NCI-H774 (cell line): ENCODE data around the gene SDR42E1.

Experiments used
- DNase-seq: peaks from one replicate; lab custom pipeline; 2025; lab: John Stamatoyannopoulos, UW

Gene SDR42E1, protein sequence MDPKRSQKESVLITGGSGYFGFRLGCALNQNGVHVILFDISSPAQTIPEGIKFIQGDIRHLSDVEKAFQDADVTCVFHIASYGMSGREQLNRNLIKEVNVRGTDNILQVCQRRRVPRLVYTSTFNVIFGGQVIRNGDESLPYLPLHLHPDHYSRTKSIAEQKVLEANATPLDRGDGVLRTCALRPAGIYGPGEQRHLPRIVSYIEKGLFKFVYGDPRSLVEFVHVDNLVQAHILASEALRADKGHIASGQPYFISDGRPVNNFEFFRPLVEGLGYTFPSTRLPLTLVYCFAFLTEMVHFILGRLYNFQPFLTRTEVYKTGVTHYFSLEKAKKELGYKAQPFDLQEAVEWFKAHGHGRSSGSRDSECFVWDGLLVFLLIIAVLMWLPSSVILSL

DNA sequence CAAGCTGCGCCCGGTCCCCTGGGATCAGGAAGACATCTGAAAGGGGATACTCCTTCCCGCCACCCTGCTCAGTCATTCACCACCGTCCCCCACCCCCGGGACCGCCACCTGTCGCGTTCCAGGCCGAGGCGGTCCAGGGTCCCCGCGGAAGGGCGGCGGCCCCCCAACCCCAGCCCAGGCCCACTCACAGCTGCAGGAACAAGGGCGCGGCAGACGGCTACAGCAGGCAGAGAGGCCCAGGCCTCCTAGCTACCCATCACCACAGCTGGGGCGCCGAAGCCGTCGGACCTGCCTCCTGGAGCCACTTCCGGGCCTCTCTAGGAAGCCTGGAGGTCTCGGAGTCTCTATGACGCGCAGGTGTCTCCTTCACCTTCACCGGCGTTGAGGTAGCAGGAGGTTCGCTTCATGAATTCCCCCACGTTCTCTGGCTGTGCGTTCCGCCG, at the start of gene SDR42E1:
Gene SDR42E1, minus strand, starts transcription at position 272 of the 443 bp plus-strand sequence. CDS start 10,612 bp downstream, outside the sequence.
- DNase-seq, result peak; percentile 50

DNA sequence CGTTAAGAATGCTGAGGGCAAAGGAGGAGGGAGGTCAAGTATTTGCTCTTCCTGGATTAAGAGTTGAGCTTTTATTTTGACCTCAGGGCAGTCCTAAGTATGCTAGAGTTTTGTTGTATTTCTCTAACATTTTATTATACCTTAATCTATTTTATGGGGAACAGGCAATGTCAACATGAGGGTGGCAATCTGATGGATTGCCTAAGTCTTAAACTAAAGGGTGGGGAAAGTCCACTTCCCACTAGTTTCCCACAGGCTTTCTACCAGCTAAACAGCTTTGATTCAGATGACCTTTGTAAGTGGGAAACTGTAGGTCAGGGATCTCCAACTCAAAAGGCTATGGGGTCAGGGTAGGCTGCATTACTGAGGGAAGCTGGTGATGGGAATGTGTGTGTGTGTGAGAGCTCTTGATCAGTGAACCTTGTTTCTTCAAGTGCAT, 48.7 kb upstream of the SDR42E1 start:
- no peak for DNase-seq

DNA sequence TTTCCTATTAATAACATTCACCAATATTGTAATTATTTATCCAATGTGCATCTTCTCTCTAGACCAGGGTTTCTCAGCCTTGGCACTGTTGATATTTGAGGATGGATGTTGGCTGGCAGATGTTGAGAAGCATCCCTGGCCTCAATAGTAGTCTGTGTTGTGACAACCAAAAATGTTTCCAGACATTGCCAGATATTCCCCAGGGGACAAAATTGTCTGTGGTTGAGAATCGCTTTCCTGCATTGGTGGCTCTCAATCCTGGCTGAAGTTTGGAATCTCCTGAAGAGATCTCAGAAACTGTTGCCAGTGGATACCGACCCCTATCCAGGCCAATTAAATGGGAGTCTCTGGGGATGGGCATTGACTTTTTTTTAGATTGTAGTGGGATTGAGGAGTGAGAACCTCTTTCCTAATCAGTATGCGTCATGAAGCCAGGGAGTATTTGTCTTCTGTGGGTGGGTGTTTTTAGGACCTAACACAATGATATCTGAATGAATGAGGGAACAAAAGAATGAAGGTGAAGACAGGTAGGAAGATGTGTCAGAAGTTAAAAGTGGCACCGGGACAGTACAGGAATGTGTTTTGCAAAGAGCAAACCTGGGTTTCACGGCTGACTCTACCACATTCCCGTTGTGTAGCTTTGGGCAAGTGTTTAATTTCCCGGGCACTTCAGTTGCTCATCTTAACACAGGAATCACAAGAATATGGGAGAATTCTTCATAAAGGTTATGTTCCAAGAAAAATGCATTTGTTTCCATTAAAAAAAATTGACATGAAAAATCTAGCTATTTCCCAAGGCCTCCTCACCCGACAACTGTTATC, 48.1 kb upstream of the SDR42E1 start:
- DNase-seq, result no peak

DNA sequence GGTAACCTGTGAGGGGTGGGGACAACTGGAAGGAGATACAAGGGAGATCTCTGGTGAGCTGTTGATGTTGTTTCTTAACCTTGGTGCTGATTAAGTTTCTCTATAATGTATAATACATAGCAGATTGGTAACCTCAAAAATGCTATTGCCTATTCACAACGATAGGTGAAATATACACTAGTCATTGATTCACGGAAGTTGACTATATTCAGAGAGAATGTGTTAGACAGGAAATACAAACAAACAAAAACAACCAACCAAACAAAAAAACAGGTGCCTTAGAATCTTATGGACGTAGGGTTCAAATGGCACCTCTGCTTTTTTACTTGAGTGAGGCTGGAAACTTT, 45.3 kb upstream of the SDR42E1 start:
- no peak for DNase-seq

DNA sequence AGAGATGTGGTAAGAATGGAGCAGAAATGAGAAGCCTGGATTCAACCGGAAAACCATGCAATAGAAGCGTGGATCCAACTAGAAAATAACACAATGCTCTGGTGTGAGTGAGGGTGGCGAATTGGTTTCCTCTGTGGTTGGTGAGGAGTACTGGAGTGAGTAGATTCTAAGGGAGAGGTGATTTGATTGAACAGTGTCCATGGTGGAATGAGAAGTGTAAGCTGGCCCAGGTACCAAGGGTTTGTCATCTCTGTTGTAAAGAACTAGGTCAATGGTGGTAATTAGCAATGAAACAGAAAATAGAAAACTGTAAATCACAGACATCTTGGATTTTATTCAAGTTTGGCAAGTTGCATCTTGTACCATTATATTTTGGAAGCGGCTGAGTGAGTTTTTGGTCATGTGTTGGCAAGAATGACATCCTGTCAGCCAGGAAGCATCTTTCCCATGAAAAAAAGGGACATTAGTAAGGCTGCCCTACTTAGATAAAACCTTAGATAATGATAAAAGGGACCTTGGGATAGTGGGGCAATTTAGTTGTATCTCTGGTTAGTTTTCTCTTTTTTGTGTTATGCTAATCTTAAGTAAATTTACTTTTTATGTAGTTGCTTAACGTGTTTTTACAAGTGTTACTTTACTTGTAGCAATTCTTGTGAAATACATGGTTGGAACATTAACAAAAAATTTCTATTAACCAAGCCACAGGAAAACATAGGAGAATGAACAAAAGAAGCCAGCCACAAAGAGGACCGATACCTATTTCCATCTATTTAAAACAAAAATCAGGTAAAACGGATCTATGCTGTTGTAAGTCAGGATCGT, 44.7 kb upstream of the SDR42E1 start:
- no peak for DNase-seq

DNA sequence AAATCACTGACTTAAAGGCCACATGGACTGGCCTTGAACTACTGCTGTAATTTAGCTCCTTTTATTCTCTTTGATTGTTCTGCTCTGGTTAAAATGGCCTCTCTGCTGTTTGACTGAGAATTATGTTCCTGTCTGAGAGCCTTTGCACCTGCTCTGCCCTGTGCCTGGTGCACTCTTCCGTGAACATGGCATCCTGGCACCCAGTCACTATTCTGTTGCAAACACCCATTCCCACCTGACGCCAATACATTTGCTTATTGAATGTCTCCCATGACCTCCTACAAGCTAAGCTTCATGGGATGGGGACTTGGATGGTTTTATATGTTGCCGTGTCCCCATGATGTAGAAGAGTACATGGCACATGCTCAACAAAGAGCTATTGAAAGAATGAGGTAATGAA, 43.8 kb upstream of the SDR42E1 start:
- DNase-seq, result no peak

DNA sequence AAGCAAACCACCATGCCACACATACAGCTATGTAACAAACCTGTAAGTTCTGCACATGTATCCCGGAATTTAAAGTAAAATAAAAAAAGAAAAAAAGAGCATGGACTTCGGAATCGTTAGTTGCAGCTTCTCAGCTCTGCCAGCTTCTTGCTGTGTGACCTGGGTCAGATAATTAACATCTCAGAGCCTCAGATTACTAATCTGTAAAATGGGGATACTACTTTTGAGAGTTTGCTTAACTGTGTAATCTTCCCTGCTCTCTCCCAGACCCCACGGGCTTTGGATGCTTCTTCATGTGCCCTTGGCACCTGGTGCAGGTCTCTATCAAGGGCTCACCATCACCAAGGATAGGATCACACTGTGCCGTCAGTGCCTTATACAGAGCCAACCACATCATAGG, 40.4 kb upstream of the SDR42E1 start:
- DNase-seq, result no peak

DNA sequence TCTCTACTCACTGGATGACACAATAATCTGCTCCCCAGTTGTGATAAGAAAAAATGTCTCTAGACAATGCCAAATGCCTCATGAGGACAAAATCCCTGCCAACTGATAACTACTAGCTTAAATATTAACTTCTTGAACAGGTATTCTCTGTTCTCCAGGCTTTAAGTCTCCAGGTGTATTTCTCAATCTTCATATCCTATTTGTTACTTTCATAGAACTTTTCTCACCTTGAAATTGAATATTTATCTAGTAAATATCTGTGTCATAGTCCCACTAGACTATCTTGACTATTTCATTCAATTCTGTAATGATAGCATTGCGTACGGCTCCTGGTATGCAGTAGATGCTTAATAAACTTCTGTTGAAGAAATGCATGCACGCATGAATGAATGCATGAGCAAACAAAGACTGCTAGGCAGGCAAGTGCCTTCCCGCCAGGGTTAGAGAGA, 39.7 kb upstream of the SDR42E1 start:
- DNase-seq, result no peak

DNA sequence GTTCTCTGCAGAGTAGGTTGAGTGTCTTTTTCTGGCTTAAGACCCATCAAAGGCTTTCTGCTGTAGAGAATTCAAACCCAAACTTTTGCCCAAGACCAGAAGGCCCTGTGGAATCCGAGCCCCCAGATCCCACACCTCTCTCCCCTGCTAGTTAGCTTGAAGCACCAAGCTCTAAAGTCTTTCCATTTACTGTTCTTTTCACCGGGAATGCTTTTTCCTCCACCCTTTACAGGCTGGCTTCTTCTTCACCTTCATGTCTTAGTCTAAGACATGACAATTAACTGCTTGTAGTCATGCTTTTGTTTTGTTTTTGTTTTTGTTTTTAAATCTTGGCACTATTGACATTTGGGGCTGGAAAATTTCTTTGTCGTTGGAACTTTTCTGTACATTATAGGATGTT, 39.2 kb upstream of the SDR42E1 start:
- no peak for DNase-seq

DNA sequence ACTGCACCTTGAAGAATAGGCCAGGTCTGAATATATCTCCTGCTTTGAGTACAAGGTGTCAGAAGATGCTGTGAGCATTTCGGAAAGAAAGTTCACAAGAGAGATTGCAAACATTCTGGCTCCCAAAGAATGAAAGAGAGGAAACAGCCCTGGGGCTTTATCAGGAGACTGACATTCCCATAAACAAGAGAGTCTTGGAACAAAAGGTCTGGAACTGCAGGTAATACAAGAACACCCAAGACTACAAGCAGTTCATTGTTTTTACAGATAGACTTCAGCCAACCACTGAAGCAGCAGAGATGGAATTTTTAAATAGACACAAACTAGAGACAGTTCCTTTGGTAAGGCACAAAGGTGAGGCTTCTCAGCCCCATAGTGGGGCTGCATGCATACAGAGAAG, 38.2 kb upstream of the SDR42E1 start:
- DNase-seq, result no peak

DNA sequence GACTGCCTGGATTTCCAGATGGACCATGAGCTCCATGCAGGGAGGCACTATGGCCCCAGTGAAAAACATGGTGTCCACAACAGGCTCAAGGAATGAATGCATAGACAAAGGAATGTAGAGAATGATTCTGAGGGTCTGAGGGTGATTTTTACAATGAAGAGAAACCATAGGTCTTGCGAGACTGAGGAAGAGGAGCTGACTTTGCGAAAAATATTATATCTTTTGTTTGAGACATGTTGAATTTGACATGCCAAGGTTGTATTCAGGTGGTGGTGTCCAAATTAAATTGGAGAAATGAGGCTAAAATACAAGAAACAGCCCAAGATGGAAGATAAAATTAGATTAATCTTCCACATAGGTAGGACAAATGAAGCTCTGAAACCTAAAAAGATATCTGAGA, 36.5 kb upstream of the SDR42E1 start:
- no peak for DNase-seq

DNA sequence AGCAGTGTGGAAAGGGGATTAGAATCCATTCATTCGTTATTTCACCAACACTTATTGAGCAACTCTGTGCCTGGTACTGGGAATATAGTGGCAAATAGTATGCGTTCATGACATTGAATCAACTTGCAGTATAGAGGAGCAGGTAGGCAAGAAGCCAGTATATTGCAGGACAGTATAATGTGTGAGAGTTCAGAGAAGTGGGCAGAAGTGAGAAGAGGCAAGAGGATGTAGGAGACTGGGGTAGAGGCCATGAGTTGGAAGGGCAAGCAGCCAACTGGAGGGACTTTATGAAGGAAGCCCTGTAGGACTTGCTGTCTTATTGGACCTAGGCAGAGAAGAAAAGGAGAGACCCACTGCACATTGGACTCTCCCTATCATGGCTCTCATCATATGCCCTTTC, 36.1 kb upstream of the SDR42E1 start:
- DNase-seq, result no peak

DNA sequence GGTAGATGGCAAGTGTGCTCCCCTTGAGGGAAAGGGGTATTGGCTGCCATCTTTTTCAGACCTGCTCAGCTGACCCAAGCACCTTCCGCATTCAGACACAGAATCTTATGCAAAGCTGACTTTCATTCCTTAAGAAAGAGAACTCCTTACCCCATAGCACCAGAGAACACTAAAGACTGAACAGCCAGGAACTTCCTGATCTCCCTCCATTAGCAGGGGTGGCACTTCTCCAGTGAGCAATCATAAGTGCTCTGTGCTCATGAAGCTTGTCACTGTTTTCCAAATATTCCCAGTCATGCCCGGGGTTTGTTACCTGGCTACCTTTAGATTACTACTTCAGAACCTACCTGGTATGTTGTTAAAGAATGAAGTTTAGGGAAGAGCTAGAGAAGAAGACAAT, 35.7 kb upstream of the SDR42E1 start:
- DNase-seq, result no peak

DNA sequence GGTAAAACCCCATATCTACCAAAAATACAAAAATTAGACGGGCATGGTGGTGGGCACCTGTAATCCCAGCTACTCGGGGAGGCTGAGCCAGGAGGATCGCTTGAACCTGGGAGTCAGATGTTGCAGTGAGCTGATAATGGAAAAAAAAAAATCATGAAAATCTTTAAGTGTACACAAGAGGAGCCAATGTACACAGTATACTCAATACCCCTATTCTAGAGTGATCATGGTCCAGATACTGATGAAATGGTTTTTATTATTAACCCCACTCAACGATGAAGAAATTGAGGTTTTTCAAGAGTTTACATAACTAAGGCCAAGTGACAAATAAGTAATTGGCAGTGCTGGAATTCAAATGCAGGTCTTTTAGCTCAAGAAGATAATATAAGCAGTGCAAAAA, 35.3 kb upstream of the SDR42E1 start:
- no peak for DNase-seq

DNA sequence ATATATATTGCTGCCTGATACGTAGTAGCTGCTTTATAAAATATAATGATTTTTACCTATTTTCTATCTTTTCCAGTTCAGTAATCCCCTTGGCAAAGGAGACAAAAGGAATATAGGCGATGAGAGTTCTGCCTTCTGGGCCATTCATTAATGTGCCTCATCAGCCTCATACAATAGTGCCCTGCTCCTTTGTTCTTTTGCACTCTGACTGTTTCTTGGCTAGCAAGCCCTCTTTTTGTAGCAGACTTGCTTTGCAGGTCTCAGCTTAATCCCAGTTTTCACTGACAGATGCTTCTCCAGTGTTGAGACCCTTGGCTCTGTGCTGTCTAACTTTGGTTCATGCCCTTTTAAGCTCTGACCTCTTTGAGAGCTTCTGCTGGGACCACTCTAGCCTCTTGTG, 34.2 kb upstream of the SDR42E1 start:
- no peak for DNase-seq

DNA sequence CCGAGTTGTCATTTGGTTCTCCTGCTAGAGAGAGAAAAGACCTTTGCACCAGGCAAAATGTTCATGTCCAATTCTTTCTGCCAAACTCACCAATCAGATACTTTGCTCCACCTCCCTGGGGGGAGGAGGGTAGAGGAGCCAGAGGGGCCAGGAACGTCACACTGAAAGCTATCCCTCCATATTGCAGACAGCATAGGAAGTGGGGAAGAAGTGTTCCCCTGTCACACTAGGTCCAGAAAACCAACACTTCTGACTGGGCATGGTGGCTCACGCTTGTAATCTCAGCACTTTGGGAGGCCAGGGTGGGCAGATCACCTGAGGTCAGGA, 33.3 kb upstream of the SDR42E1 start:
- no peak for DNase-seq

DNA sequence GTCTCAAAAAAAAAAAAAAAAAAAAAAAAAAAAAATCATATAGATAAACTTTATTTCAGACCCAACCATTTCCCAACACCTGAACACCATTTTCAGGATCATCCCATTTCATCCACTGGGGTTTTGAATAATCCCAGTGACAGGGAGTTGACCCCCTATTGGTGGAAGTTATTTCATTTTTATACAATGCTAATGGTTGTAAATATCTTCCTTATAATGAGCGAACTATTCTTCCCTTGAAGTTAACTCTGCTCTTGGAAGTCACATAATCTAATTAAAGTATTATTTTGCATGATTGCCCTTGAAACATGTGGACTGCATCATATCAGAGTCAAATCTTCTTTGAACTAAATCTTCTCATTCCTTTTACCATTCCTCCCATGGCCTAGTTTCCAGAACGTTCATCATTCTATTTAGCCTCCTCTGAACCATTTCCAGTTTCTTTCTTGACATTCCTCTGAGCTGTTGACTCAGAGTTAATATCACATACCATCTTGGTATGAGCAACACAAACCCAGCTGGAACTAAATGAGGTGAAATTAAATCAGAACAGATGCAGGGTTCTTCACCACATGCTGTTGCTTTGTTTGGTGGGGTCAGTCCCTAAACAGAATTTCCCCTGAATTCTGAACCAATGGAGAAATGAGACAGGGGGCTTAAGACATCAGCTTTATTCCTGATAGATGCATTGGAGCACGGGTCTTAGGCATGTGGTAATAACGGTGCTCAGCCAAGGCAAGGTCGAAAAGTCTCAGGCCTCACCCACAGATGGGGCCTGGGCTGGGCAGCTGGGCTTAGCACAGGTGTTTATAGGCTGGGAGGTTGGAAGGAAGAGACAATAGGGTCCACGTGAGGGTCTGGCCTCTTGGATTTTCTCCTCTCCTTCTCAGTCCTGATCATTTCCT, 32.7 kb upstream of the SDR42E1 start:
- no peak for DNase-seq

DNA sequence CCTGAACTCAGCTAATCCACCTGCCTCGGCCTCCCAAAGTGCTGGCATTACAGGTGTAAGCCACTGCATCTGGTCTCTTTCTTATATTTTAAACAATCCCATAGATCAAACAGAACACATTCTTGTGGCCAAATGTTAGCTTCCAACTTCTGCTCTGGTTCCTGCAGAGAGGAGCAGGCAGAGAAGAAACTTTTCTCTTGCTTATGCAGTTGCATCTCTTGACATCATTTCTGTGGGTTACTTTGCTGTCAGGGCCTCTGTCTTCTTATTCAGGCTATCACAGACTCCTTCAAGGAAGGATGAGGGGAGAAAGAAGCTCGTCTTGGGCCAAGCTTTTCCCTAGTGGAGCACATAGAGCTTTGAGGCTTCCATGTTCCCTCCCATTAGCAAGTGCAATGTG, 31.6 kb upstream of the SDR42E1 start:
- no peak for DNase-seq

DNA sequence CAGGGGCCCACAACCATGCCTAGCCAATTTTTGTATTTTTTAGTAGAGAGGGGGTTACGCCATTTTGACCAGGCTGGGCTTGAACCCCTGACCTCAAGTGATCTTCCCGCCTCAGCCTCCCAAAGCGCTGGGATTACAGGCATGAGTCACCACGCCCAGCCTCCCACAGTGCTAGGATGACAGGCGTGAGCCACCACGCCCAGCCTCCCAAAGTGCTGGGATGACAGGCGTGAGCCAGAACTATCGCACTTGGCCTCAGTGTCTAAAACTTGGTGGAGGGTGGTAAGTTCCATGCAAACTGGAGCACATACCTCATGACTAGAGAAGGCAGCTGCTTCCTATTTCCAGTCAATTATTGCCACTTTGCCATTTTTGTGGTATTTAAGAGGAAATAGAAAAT, 30.9 kb upstream of the SDR42E1 start:
- no peak for DNase-seq

DNA sequence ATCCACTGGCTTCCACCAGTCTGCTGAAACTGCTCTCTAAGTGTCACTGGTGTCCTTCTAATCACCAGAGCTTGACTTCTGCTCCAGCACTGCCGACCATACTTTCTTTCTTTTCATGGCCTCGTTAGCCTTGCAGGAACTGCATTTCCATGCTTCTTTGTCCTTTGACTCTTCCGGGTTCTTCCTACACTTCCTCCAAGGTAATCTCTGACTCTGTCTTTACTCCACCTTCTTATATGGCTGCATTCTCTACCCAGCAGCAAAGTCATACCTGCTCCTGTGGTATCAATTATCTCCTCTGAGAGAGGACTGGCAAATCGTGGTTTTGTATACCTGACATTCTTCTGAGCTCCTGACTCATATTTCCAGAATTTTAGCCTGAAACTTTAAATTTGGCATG, 30.3 kb upstream of the SDR42E1 start:
- DNase-seq, result no peak

DNA sequence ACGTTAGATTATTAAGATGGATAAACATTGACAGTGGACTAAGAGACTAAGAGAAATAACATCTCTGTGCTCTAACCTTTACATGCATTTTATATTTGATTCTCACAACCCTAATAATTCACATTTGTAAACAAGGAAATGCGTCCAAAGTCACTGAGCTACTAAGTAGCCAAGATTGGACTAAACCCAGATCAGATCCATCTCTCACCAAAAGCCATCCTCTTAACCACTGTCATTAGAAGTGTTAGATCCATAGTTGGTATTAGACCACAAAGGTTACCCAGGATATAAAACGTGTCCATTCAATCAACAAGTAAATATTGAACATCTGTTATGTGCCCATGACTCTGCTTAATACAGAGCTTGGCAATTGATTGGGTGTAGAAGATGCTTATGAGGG, 29.0 kb upstream of the SDR42E1 start:
- no peak for DNase-seq

DNA sequence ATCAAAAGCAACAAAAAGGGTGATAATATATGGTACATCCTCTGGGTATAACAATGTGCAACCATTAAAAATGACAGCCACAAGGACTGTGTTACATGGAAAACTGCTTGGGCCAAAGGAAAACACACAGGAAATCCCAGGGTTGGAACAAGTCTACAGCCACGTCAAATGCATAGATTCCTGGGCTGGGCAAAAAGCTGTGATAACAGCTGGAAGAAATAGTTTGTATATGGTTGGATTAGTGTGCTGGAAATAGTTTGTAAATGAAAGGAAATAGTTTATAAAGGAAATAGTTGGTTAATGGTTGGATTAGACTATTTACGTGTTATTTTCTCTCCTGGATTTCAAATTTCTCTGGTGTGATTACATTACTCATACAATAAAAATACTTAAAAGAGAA, 26.4 kb upstream of the SDR42E1 start:
- DNase-seq, result no peak
